Right lobe of liver (tissue), 6 donors: Measurements from ENCODE around the gene CLDN20. TPM values are rescaled to one million over a fixed set of nuclear protein-coding genes. Genes with fewer than 3 reads are reported as not detected.

Experiments used
- ATAC-seq, 4 donors: fragments of 200-7000 bp; cut with Tn5 transposase; one replicate each; pipeline ENCODE4 v1.9.1; 2020; ENCODE audit warnings: mild to moderate bottlenecking in 4 of 4, moderate library complexity in 4 of 4
- DNase-seq, 3 donors: peaks; one replicate each; pipeline ENCODE4 v3.0.0-alpha.2; 2020
- H3K27ac ChIP-seq, 3 donors: fragments of 200-600 bp; one replicate each; pipeline ENCODE4 v1.8.0; 2022
- H3K27me3 ChIP-seq, 2 donors: fragments of 200-600 bp; one replicate each; pipeline ENCODE4 v1.8.0; 2022
- H3K36me3 ChIP-seq, 4 donors: fragments of 200-600 bp; sonication (generic) in 1 of 4; one replicate each; pipeline versions ENCODE4 v1.5.1 to v1.8.0; 2017 to 2022; ENCODE audit warnings: control low read depth in 1 of 4
- H3K4me1 ChIP-seq, 4 donors: fragments of 200-600 bp; sonication (generic) in 1 of 4; one replicate each; pipeline versions ENCODE4 v1.5.1 to v1.8.0; 2017 to 2022; ENCODE audit warnings: control low read depth in 1 of 4
- H3K4me3 ChIP-seq, 3 donors: fragments of 200-600 bp; one replicate each; pipeline ENCODE4 v1.8.0; 2022
- H3K9me3 ChIP-seq, 4 donors: fragments of 200-600 bp; sonication (generic) in 1 of 4; one replicate each; pipeline versions ENCODE4 v1.5.1 to v1.8.0; 2017 to 2022; ENCODE audit warnings: control low read depth in 1 of 4
- CTCF ChIP-seq, 4 donors: fragments of 200-600 bp in 3 of 4; fragments of 450-650 bp in 1 of 4; IDR thresholded peaks; one replicate each; pipeline versions ENCODE4 v1.5.1 to v1.8.0; 2016 to 2022; ENCODE audit warnings: antibody characterized with exemption in 4 of 4, mild to moderate bottlenecking in 2 of 4
- POLR2A ChIP-seq: fragments of 450-650 bp; IDR thresholded peaks from one replicate; pipeline ENCODE4 v1.6.1; 2017; ENCODE audit warnings: antibody characterized with exemption, mild to moderate bottlenecking
- WGBS: methylation state at CpG from one replicate; pipeline ENCODE4 v1.1.6; 2018; ENCODE audit warnings: low coverage, low lambda C conversion rate; ENCODE audit not compliant: insufficient coverage; ENCODE audit errors: missing lambda C conversion rate; 5-methylcytosine and 5-hydroxymethylcytosine counted together
- intact Hi-C, 2 donors: fragments of 100-400 bp; cut with DNase I; formaldehyde crosslinking; loops; one replicate each; pipeline versions ENCODE4 v1.11.2 to v1.14.1; 2022
- total RNA-seq, 6 experiments: library from RNA; depleted of rRNA in 2 of 6; stranded (reverse); fragments of >200 nt in 2 of 6; fragmentation: NEBNext Ultra II Directional in 3 of 6; extraction: Animal tissue kit (Norgen Biotek cat#: 25700) in 3 of 6; gene quantifications; one replicate each; pipeline versions ENCODE4 v1.1.0 to v1.2.4, GENCODE V29; 2016 to 2023
- donor health status: DM: no; HTN: yes; CAD: no.
- donor health status: DM: no; HTN: no; CAD: no.
- donor health status: DM: no; HTN: no; CAD: no.
- donor health status: DM: no; HTN: yes; CAD: no.
- donor health status: DM: no; HTN: yes; CAD: no.

The CLDN20 gene
- total RNA-seq, 6 experiments from 2014 or later: not detected

DNA sequence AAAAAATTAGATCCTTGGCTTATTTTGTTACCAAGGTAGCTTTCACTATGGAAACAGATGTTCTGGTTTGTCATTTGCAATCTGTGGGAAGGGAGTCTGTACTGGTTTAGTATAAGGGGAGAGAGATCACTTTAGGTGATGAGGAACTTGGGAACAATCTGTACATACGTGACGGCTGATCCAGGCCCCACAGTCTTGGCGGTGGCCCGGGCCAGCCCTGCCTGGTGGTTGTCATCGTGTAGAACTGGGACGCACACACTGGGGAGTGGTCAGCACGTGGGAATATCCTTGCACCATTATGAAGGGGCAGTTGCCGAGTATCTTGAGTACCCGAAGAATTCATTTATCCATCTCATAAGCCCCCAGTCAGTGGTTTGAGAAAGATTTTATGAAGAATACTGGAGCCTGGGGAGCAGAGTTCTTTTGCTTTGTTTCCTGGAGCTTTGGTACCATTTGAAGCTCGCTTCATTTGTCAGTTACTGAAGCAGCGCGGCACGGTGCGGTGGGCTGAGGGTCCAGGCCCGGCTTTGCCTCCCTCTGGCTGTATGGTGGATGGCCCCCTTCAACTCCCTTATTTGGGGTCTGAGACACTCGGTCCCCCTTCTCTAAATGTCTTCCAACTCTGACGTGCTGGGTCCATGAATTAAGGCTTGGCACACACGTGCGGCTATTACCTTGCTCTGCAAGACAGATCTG is 22.8 kb upstream of the CLDN20 start:
- whole genome bisulfite sequencing: no CpG with 5 or more reads among the region's 19 CpGs
- no peak for ATAC-seq
- Histone ChIP-seq H3K27me3 (no peaks in the 10 kb centered on the region), H3K4me3 (no peak overlapping the region), H3K9me3 (no peaks in the 10 kb centered on the region), H3K4me1 (no peaks in the 10 kb centered on the region), H3K36me3 (no peaks in the 10 kb centered on the region), H3K27ac (no peak overlapping the region)
- DNase-seq: no peak
- intact Hi-C loops: no loop called here
- no peak for TF ChIP-seq CTCF (IDR thresholded peaks at IDR 0.05)
- TF ChIP-seq POLR2A: no peak

DNA sequence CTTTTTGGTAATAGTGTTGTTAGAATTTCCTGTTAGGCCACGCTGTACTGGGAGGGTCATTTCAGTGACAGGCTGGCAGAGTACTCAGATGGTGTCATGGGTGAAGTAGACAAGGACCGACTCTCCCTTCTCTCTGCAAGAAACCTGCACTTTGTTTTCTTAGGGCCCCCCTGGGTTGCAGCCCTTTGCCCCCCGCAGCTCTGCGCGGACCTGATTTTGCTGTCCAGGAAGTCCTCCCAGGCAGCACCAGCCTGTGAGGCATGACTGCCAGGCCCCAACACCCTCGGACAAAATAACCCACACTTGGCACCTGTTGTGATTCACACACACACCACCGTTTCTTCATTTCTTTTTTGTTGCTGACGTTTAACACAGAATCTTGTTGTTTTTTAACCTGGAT is 21.8 kb upstream of the CLDN20 start:
- no peak overlapping the region for H3K27ac ChIP-seq
- no peak for DNase-seq
- no peaks in the 10 kb centered on the region for H3K27me3 ChIP-seq
- TF ChIP-seq CTCF (IDR thresholded peaks at IDR 0.05) (no peak), POLR2A (no peak)
- no peaks in the 10 kb centered on the region for H3K36me3 ChIP-seq
- no peaks in the 10 kb centered on the region for H3K4me1 ChIP-seq
- peak in 1 of 4 donors; percentile 14 for ATAC-seq
- 79% methylated on average over 3 of the region's 8 CpGs for WGBS
- no peak overlapping the region for H3K4me3 ChIP-seq
- intact Hi-C loops: no loop called here
- H3K9me3 ChIP-seq: no peaks in the 10 kb centered on the region

GRCh38 chr6:155244434-155244833 is 19.4 kb upstream of the CLDN20 start:
- no peak for ATAC-seq
- Histone ChIP-seq H3K36me3 (no peaks in the 10 kb centered on the region), H3K27ac (no peak overlapping the region), H3K27me3 (no peaks in the 10 kb centered on the region), H3K9me3 (no peaks in the 10 kb centered on the region), H3K4me3 (no peak overlapping the region), H3K4me1 (no peaks in the 10 kb centered on the region)
- TF ChIP-seq CTCF (IDR thresholded peaks at IDR 0.05) (no peak), POLR2A (no peak)
- no peak for DNase-seq
- intact Hi-C loops: no loop called here
- WGBS: 84% methylated on average over 4 of the region's 4 CpGs

- H3K4me3 ChIP-seq: no peak overlapping the region
These were observed 18.6 kb upstream of the CLDN20 start for GRCh38 chr6:155245193-155245592.

More at GRCh38 chr6:155245193-155245592, 18.6 kb upstream of the CLDN20 start:
- H3K27me3 ChIP-seq: no peaks in the 10 kb centered on the region
- H3K27ac ChIP-seq: no peak overlapping the region
- H3K9me3 ChIP-seq: no peaks in the 10 kb centered on the region
- no peak for TF ChIP-seq POLR2A
- TF ChIP-seq CTCF (IDR thresholded peaks at IDR 0.05): no peak
- no peaks in the 10 kb centered on the region for H3K36me3 ChIP-seq
- intact Hi-C loops: no loop called here
- H3K4me1 ChIP-seq: no peaks in the 10 kb centered on the region
- WGBS: 86% methylated on average over 6 of the region's 7 CpGs
- ATAC-seq: no peak
- no peak for DNase-seq
